Measurements from ENCODE around the gene RSAD1. TPM values are rescaled to one million over a fixed set of nuclear protein-coding genes. Genes with fewer than 3 reads are reported as not detected.

RSAD1 gene
- total RNA-seq (10 to 100 TPM; 30.9 to 50.0 (median 42.8) TPM), polyA plus RNA-seq (10 to 100 TPM; 36.2 to 43.7 TPM)
- long read RNA-seq, donor 1, transcript RSAD1-201 (9 exons, 2,528 nt): major isoform, 78 of 117 reads
- long read RNA-seq, donor 1, partial matches to known transcripts: 17 of 117 reads
- long read RNA-seq, donor 1, other reads (novel, unspliced or antisense): 21 of 117 reads
- long read RNA-seq, donor 2, transcript RSAD1-201 (9 exons, 2,528 nt): major isoform, 72 of 116 reads
- long read RNA-seq, donor 2, partial matches to known transcripts: 29 of 116 reads
- long read RNA-seq, donor 2, other reads (novel, unspliced or antisense): 15 of 116 reads
- long read RNA-seq, donor 3, transcript RSAD1-201 (9 exons, 2,528 nt): major isoform, 29 of 59 reads
- long read RNA-seq, donor 3, partial matches to known transcripts: 8 of 59 reads
- long read RNA-seq, donor 3, other reads (novel, unspliced or antisense): 20 of 59 reads

DNA sequence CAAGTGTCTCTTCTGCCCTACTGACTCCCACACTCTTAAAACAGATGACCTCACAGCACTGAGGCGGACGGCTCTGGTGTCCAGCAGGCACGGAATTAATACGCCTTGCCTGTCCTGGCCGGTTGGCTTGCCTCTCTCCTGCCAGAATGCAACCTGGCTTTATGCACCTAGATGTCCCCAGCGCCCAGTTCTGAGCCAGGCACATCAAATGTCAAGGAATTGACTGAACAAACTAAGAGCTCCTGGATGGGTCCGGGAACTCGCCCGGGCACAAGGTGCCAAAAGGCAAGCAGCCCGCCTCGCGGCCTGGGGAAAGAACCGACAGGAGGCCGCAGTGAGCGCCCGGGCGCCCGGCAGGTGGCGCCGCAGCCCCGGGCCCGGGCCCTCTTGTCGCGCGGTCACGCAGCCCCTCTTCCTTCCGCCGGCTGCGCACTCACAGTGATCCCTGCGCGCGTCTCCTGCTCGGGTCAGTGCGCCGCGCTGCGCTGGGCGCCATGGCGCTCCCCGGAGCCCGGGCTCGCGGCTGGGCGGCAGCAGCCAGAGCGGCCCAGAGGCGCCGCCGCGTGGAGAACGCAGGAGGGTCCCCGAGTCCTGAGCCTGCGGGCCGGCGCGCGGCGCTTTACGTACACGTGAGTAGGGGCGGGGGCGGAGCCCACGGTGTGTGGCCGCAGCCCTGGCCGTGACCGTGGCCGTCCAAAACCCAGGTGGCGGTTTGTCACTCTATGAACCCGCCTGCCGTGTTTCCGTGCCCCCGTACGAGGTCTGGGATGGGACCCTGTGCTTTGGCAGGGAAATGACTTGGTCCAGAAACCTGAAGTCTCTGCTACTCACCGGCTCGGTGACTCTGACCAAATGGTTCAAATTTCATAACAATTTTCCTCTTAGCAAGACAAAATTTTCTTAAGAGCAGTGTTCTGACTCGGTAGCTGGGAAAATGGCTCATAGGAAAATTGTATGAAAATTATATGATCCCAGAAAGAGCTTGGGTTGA lies at the start of gene RSAD1:
Gene RSAD1 (plus strand): TSS at position 470 of the 991 bp plus-strand sequence. CDS start 25 bp downstream, at position 495.
- Histone ChIP-seq H3K9me3 (no peaks in the 10 kb centered on the region), H3K27ac (peak within 1 kb of the TSS; percentile 2 to 93 (median 86)), H3K4me1 (peaks cover 0 to 51% (median 32%) of the 10 kb centered on the region in 12 donors), H3K36me3 (peaks cover 0 to 28% (median 18%) of the 10 kb centered on the region in 9 donors), H3K27me3 (no peaks in the 10 kb centered on the region), H3K4me3 (peak within 1 kb of the TSS; percentile 47 to 96 (median 83))
- DNase-seq (peak; percentile 88 to 94 (median 89)), ATAC-seq (peak; percentile 61 to 93 (median 83))
- WGBS, 4 donors: 1 to 5% (median 2%) methylated on average over 12 to 75 of the region's 75 CpGs
- intact Hi-C loops (cut with DNase I): loop anchor here in 6 of 10 donors (2.0 to 10.0 kb wide), 9 partner anchors 51 to 116 kb away; partner anchors contain the start of genes ACSF2 (in 3 of the 6), EME1 (in 1 of the 6), LRRC59 (in 1 of the 6) and MRPL27 (in 1 of the 6)
- TF ChIP-seq, protein P1, sequence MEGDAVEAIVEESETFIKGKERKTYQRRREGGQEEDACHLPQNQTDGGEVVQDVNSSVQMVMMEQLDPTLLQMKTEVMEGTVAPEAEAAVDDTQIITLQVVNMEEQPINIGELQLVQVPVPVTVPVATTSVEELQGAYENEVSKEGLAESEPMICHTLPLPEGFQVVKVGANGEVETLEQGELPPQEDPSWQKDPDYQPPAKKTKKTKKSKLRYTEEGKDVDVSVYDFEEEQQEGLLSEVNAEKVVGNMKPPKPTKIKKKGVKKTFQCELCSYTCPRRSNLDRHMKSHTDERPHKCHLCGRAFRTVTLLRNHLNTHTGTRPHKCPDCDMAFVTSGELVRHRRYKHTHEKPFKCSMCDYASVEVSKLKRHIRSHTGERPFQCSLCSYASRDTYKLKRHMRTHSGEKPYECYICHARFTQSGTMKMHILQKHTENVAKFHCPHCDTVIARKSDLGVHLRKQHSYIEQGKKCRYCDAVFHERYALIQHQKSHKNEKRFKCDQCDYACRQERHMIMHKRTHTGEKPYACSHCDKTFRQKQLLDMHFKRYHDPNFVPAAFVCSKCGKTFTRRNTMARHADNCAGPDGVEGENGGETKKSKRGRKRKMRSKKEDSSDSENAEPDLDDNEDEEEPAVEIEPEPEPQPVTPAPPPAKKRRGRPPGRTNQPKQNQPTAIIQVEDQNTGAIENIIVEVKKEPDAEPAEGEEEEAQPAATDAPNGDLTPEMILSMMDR (IDR thresholded peaks at IDR 0.05): peak; percentile 80 to 98 (median 96)
- peak in 1 of 2 donors; percentile 92 for TF ChIP-seq POLR2A (IDR thresholded peaks at IDR 0.05)

DNA sequence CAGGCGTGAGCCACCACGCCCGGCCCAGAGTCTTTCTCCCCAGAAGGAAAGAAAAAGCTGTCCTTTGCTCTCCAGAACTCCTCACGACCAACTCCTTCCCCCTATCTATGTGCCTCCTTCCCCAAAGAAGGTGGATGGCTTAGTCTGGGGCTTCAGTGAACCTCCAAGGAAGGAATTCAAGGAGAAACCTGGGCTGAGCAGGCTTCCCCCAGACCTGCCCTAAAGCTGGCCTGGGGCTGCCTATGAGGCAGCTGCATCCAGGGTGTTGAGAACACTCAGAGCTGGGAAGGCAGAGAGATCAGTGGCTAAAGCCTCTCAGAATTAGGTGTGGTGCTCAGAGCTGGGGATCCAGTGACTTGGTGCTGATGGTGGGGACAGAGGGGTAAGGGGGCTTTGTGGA lies 48.9 kb upstream of the RSAD1 start:
- ATAC-seq (no peak), DNase-seq (no peak)
- no peaks in the 10 kb centered on the region for H3K27me3 ChIP-seq
- WGBS, 4 donors: 90 to 98% (median 95%) methylated on average over 4 of the region's 4 CpGs
- peaks cover 0 to 30% (median 26%) of the 10 kb centered on the region in 12 donors for H3K4me1 ChIP-seq
- intact Hi-C loops (cut with DNase I): loop anchor here in 2 of 10 donors (5.0 to 10.0 kb wide), 2 partner anchors 45 to 48 kb away; partner anchors contain the start of gene RSAD1 (in 2 of the 2)
- H3K4me3 ChIP-seq: no peak overlapping the region
- H3K36me3 ChIP-seq: peaks cover 0 to 7% (median 0%) of the 10 kb centered on the region in 9 donors
- no peaks in the 10 kb centered on the region for H3K9me3 ChIP-seq
- TF ChIP-seq, protein P1 (IDR thresholded peaks at IDR 0.05): no peak
- no peak for TF ChIP-seq POLR2A (IDR thresholded peaks at IDR 0.05)
- no peak overlapping the region for H3K27ac ChIP-seq

DNA sequence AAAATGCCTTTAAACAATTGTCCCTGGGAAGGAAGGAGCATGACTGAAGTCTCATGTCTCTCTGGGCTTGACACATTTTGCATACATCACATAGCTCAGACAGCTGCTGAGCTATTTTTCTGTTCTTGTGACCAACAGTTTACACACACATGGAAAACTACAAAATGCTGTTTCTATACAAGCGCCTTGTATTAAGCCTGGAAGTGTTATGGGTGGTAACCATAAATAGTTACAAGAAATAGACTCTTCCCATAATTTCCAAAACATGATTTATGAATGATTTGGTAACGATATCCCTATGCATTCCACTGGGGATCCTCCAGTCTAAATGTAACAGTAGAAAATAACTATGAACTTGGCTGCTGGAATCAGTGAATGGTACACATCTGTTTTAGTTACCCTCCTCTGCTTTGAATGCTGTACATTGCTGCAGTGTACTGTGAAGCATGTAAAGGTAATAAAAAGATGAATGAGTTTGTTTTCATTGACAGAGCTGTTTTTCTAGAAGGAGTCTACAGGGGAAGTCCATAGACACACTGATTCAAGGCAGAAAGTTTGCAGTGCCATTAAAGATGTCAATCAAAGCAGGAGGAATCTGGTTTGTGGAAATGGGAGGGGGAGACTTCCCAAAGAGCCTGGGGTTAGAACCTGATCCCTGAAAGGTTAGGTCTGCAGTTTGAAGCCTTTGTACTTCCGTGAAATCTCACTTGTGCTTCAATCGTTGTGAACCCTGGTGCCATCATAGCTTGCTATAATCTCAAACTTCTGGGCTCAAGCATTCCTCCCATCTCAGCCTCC lies 47.6 kb upstream of the RSAD1 start:
- TF ChIP-seq, protein P1 (IDR thresholded peaks at IDR 0.05): no peak
- no peak for TF ChIP-seq POLR2A (IDR thresholded peaks at IDR 0.05)
- no peaks in the 10 kb centered on the region for H3K9me3 ChIP-seq
- no peak for DNase-seq
- no peak overlapping the region for H3K4me3 ChIP-seq
- ATAC-seq: no peak
- no peaks in the 10 kb centered on the region for H3K27me3 ChIP-seq
- intact Hi-C loops (cut with DNase I): no loop called here
- H3K36me3 ChIP-seq: peaks cover 0 to 7% (median 0%) of the 10 kb centered on the region in 9 donors
- H3K27ac ChIP-seq: no peak overlapping the region
- WGBS, 4 donors: 80 to 88% (median 84%) methylated on average over 4 of the region's 4 CpGs
- H3K4me1 ChIP-seq: peaks cover 0 to 20% (median 16%) of the 10 kb centered on the region in 12 donors

Data from heart left ventricle (tissue), 16 donors.